GM10266 (cell line): ENCODE data around the gene CHMP4A.
"Not testable (repeated sequence)": the region's sequence is repeated elsewhere in the genome, so short reads cannot be mapped to it uniquely, and the experiment has no call there.

ENCODE experiments used
- DNase-seq: peaks from one replicate; pipeline ENCODE4 v3.0.0; 2012; ENCODE audit errors: extremely low spot score
- CTCF ChIP-seq: IDR thresholded peaks from 2 replicates; pipeline ENCODE4 v1.5.1; 2012; ENCODE audit warnings: mild to moderate bottlenecking, low read depth; ENCODE audit not compliant: control insufficient read depth, insufficient read depth; ENCODE audit errors: missing control alignments

Gene CHMP4A

DNA sequence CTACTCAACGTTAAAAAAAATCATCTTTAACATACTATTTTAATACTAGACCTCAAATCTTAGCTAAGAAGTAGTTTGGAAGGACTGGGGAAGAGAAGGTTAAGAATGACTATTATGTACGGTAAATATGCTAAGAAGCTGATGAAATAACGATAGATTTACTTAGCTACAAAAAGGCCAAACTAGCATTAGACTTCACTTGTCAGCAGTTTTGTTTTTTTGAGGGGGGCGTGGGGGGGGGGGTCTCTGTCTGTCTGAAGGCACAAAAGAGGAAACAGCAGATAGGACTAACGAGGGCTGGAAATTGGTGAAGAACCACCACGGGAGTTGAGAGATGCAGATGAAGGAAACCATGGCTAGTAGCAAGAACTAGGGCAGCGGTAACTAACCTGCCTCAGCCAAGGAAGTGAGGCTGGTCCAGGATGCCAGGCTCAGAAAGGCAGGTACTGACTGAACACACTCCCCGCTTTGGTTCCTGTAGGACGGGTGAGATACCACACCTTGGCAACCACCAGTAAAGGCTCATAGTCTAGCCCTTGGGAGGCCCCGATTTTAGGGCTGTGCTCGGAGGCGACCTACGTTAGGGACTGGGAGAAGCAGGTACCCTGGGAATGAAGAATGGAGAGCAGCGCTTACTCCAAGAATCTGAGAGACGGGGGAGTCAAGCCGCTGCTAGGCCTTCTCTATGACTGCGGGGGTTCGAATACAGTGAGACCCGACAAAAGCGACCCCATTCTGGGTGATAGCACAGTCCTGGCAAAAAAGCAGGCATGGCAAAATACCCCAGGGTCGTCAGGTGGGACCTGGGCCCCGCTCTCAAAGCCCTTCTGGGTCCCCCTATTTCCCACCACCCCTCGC lies 18.2 kb upstream of the CHMP4A start:
- DNase-seq = peak; percentile 35
- no peak for TF ChIP-seq CTCF

DNA sequence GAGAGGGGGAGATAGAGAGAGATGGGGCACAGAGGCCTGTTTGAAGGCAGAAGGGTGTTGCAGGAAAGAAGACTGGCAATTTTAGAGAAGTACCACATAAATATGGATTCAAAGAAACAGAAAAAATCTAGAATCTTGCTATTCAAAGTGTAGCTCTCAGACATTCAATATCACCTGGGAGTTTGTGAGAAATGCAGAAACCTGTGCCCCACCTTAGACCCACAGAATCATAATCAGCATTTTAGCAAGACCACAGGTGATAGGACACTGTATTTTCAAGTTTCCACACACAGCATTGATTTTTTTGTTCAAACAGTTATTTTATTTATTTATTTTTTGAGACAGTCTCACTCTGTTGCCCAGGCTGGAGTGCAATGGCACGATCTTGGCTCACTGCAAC lies 15.6 kb upstream of the CHMP4A start:
- no peak for DNase-seq
- TF ChIP-seq CTCF = no peak

- no peak for DNase-seq
- no peak for TF ChIP-seq CTCF
These were observed 13.2 kb upstream of the CHMP4A start for GRCh38 chr14:24226473-24226872.

DNA sequence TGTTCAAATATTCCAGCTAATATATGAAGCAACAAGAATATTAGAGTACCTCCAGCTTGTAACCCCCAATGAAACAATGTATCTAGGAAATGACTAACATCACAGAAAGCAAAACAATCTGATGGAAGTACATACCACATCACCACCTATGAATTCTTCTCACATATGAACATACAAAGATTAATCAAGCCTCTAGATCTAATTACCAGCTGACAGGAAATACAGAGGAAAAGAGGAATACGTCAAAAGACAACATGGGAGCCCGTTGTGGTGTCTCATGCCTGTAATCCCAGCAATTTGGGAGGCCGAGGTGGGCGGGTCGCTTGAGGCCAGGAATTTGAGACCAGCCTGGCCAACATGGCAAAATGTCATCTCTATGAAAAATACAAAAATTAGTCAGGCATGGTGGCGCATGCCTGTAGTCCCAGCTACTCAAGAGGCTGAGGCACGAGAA lies 11.4 kb upstream of the CHMP4A start:
- TF ChIP-seq CTCF = no peak
- no peak for DNase-seq

GRCh38 chr14:24222987-24223386 lies 9.7 kb upstream of the CHMP4A start:
- not testable (repeated sequence) for DNase-seq

- DNase-seq = no peak
- no peak for TF ChIP-seq CTCF
These were observed 6.2 kb upstream of the CHMP4A start for GRCh38 chr14:24219521-24219920.

DNA sequence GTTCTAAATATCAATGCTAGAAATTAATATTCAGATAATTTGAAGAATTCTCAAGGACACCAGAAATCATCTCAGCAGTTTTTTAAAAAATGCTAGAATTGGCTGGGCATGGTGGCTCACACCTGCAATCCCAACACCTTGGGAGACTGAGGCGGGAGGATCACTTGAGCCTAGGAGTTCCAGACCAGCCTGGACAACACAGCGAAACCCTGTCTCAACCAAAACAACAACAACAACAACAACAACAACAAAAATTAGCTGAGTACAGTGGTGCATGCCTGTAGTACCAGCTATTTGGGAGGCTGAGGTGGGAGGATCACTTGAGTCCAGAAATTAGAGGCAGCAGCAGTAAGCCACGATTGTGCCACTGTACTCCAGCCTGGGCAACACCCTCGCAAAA lies 5.8 kb upstream of the CHMP4A start:
- TF ChIP-seq CTCF = no peak
- no peak for DNase-seq

DNA sequence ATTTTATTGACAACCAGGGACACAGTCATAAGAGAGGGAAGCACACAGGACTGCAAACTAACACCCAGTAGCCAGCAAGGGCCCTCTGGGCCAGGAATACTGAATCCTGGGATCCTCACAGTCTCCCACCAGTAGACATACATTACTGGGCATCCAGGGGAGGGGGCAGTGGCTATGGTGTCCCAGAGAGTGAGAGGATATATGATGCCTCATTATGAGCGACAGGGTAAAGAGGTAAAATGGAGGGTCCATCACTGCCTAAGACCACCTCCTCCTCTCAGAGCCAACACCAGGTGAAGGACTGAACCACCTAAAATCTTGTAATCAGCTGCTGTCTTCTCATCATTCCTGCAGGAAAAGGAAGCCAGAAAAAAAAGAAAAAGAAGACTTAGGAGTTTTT lies 3.6 kb upstream of the CHMP4A start:
- DNase-seq = not testable (repeated sequence)
